Stimulated activated CD4-positive, alpha-beta T cell treated with anti-CD3 and anti-CD28 coated beads, TNF-alpha, amount 100 ng/mL, for 4 hours (primary cell): ENCODE data around the gene DISP2.

Experiments
- DNase-seq, 3 experiments: peaks; one replicate each; pipeline ENCODE4 v3.0.0-alpha.2; 2020; ENCODE audit warnings: low read depth in 3 of 3

DISP2 gene

DNA sequence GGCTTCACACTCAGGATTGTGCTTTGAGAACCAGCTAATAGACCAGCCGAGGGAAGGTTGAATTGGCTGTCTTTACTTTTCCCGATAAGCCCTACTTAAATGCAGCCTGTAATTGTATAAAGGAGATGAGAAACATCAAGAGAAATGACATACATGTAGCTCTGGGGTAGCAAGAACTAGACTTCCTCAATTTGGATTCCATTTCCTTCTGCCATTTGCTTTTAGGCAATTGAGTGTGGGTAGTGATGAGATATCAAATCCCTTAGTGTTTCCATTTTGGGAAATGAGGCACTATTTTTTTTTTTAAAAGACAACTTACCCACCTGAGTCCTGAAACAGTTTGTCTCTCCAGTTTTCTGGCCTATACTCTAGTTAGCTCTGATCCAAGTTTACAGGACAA is 32.3 kb upstream of the DISP2 start:
- no peak for DNase-seq

DNA sequence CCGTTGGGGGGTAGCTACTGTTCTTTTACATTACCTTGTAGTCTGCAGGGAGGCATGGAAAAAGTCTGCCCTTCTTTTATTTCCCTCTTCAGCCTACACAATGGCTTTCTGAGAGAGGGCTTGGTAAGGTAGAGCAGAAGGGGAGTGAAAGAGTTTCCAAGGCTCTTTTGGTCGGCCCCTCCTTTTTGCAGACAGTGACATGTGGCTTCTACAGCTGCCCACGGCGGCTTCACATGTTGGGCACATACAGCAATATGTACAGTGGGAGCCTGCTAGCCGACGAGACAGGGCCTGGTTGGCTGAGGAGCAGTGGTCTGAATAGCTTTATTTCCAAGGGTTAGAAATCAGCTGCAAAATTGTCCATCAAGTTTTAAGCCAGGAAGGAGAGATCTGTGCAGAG is 30.6 kb upstream of the DISP2 start:
- no peak for DNase-seq

DNA sequence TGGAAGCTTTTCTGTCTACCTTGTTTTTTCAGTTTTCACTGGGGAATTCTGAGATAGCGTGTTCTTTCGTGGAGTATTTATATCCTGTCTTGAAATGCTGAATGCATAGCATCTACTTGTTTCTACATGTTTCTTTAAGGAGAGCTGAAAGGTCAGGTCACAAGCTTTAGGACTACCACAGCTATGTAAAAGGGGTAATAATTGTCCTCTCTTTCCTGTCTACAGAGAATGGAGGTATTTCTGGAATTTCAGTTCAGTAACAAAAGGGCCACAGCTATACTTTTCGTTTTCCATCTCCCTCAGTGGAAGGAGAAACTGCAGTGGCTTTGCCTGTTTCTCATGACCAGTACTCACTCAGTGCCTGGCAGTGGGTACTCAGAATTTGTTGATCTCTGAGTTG is 29.8 kb upstream of the DISP2 start:
- DNase-seq: no peak

DNA sequence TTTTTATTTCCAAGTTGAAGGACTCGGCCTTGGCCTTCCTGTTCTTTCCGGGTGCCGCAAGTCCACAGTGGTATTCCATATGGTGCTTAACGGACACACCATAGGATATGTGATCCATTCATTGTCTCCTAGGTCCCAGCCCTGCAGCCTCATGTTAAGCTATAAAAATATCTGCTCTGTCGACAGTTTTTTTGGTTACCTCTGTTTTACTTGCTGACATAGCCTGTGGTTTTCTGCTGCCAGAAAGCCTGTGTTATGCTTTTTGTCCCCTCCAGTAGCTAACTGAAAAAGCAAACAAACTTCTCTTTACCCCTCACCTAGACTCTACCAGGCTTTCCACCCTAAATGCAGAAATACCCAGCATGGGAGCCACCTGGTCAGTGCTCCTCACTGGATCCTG is 29.3 kb upstream of the DISP2 start:
- no peak for DNase-seq

DNA sequence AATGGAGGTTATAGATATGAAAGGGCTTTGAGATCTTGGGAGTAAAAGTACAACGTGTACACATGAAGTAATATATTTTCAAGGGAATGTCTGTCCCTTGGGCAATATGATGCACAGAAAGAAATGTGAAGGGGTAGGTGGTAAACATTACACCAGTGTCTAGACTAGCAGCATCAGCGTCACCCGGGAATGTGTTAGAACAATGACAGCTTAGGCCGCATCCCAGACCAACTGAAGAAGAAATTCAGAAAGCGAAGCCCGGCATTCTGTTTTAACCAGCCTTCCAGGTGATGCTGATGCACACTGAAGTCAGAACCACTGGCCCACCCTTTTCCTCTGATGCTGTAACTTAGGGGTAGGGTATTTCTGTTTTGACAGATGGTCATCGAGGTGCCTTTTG is 28.2 kb upstream of the DISP2 start:
- DNase-seq: no peak

DNA sequence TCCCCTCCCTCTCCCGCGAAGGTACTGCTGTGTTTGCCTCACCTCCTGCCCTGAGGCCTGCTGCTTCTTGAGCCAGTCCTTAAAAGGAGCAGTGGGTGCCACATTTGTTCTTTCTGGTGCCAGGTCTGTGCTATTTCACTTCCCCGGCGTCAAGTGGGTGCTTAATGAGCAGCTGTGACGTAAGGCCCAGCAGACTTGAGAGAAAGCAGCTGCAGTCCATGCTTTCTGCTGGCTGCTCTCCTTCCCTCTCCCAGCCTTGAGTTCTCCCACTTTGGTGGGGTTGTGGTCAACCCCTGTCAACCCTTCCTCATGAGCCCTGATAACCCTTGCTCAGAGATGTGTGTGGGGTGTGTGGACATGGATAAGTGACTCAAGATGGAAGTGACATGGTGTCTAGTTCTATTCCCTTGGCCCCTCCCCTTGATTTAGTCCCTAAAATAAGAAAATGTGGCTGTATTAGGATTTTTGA is 27.6 kb upstream of the DISP2 start:
- DNase-seq: no peak

DNA sequence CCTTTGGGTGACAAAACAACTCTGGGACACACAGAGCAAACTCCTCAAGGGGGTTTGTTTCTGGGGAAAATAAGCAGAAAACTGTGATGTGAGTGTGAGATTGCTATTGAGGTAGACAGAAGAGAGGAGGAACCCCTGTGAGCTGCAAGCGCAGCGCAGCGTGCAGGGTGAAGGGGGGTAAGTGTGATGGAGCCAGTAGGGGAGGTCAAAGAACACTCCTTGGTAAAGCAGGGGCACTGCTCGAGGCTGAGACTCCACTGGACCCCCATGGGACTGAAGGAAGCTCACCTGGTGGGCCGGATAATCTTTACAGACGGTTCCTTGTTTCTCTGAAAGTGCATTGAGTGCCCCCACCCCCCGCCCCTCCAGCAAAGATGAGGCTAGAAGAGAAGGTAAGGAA is 27.0 kb upstream of the DISP2 start:
- DNase-seq: no peak

DNA sequence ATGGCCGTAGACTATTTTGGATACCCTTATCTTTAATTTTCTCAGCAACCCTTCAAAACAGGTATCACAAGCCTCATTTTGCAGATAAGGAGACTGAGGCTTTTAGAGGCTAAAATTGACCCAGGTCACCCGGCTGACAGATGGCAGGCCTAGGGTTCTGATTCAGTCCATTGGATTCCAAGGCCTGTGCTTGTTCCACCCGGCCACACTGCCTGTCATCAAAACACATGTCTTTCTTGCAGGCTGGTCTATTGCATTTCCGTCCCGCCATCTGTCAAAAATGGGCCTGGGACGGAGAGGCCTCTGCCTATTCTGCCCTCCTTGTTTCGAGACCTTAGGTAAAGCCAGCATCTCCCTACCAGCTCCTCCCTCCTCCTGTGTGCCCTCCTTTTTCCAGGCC is 26.4 kb upstream of the DISP2 start:
- DNase-seq: no peak

DNA sequence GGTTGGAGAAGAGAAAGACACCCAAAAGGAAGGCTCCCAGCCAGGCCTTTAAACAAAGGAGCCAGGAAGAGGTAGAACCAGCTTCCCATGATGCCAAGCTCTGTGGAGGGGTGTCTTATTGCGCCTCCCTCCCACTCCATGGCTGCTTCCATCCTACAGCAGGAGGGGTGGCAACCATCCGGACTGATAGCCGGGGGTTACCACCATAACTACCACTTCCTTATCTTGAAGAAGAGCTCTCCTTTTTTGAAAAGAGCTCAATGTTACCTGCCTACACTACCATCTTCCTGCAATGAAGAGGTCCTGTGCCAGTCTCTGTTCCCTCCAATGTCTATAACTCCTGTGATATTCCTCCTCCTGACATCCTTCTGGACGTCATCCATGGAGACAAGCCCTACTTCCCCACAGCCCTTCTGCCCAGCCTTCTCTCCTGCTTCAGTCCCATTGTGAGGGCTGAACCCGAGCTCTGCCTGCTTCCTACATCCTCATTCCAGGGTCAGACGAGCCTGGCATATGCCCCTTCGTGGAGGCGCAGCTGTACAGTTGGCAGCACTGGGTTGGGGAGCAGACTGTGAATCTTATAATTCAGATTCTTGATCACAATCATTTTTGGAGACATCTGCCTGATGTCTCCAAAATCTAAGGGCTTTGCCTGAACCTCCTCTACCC is 25.8 kb upstream of the DISP2 start:
- DNase-seq: no peak

DNA sequence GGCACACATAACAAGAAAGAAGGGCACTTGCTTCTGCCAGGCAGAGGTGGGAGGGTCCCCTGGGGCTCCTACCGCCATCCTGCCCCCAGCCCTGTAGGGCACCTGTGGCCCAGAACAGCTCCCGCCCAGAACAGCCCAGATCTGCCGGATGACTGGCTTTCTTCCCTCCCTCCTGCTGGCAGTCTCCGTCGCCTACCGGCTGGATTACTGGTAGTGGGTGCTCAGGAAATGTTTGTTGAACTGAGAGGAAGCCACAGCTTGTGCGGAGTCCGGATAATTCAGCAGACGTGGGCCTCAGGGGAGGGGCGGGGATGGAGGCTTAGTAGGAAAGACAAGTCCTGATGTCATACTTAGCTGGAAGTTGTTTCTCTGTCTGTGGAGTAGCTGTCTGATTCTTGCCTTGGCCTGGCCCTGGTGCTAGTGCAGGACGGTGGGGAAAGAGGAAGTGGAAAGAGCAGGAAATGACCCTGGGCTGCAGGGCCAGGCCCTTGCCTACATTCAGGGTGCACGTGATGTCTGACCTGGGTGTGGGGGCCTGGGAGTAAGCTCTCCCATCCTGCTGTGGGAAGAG is 24.0 kb upstream of the DISP2 start:
- no peak for DNase-seq

DNA sequence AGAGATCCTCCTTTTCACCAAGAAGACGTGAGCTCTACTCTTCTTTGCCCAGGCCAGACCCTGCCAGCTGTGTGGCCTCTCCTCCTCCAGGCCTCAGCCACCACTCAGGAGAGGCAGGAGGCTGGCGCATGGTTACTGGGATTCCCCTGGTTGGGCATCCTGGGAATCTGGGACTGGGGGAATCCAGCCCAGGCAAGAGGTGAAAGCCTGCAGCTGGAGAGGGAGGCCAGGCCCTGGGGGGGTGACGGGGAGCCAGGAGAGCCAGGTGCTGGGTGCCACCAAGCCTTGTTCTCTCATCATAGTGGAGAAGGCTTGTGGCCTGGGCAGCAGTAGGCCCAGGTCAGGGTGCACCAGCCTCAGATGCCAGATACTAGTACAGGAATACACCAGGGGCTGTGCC is 23.5 kb upstream of the DISP2 start:
- DNase-seq: no peak

DNA sequence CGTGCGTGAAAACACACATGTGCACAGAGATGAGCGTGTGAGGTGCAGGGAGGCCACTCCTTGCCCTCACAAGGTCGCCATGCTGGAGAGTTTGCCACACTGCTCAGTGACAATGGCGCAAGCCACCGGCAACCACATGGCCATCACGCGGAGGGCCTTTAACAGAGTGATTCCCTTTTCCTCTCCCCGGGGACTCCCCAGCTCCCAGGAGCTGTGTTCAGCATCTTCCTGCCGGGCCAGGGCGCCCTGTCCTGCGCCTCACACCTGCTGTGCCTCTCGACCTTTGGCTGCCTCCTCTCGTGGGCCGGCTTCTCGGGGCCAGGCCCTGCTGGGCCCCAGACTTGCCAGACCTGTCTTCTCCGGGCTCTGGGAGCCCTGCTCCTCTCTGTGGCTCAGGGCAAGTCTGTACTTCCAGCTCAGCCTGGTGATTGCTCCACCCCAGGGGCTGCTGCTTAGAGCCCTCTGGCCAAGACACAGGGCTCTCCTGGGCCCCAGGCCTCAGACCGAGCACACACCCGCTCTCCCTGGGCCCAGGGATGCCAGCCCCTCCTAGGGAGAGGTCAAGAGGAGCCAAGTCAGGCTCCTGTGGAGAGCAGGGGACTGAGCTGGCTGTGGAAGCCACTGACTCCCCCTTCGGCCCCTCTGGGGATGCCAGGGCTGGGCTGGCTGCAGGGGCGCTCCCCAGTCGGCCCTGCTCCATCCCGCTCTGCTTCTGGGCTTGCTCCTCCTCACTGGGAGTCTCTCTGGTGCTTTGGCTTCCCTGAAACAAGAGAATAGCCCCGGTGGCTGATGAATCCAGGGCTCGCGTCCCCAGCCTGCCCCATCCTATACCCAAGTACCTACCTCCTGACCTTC is 22.9 kb upstream of the DISP2 start:
- DNase-seq: no peak

DNA sequence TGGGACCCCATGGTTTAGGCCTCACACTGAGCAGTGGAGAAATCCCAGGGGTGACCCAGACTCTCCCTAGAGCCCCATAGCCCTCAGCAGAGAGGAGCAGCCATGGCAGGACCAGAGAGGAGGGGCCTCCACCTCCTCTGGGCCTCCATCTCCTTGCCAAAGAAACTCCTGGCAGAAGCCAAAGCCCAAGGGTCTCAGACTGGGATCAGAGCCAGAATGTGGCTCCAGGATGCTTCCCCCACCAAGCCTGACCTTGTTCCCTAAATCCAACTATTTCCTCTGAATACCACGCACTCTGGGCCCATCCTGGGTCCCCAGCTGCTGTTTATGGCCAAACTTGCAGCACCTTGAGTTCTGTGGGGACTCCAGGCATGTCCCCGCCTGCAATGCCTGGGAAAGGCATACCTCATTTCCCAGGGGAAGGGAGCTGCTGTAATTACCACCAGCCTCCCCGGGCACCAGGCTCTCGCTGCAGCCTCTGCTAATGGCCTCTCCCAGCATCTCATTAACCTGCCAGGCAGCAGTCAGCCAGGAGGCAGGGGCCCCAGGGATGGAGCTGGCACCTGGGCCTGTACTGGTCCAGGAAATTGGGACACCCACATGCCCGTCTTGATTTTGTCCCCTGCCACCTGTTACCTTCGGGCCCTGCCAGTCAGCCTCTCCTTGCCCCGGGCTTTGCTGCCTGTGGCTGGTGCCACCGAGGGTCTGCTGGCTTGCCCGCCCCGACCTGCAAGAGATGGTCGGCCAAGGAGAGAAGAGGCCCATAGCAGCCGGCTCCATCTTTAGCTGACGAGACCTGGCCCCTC is 21.9 kb upstream of the DISP2 start:
- no peak for DNase-seq

DNA sequence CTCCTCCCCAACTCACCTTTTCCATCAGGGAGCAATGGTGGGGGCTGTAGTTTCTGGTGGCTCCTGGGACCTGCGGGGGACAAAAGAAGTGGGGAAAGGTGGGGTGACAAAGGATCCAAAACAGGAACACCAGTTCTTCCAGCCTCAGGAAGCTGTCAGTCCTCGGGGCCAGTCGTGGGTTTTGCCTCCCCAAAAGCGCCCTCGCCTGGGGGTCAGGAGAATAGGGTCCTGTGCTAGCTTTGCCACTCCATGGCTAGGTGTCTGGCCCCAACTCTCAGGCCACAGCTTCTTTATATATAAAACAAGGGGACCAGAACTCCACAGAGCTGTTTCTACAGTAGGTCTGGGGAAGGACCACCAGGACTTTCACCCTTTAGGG is 21.3 kb upstream of the DISP2 start:
- no peak for DNase-seq

DNA sequence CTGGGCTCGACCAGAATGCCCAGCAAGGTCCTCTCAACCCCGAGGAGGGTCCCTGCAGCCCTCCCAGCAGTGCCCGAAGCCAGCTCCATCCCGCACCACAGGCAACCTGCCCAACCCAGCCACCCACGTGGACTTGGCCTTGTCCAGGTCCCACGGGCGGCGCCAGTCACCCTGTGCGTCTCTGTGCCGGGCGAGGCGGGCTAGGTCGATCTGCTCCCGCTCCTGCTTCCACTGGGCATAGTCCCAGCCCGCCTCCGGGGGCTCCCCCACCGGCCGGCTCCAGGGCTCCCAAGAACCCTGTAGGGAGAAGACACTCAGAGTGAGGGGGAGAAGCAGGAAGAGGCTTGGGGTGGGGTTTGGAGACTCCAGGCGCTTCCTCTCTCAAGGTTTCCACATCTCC is 20.4 kb upstream of the DISP2 start:
- DNase-seq: no peak

DNA sequence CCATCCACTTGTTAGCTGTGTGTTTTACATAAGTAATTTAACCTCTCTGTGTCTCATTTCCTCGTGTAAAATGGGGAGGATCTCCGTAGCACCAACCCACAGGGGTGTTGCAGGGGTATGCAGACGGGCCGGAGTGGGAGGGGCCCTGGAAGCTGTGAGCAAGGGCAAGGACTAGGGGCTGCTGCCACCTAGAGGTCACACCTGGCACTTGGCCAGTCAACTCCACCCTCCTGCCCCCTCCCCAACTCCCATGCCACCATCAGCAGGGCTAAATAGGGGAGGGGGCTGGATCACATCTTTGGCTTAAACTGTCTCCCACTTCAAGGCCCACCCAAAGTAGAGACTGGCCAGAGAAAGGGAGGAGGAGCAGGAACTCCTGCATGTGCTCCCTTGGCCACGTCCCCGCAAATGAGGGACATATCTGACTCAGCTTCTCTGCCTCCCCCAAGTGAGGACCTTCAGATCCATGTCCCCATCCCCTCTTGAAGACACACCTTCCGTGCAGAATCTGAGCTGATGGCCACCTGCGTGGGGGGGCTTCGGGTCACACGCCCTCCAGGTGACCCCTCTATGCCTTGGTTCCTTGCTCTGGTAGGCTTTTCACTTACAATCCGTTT is 19.9 kb upstream of the DISP2 start:
- DNase-seq: peak; percentile 61 to 65 (median 64)

DNA sequence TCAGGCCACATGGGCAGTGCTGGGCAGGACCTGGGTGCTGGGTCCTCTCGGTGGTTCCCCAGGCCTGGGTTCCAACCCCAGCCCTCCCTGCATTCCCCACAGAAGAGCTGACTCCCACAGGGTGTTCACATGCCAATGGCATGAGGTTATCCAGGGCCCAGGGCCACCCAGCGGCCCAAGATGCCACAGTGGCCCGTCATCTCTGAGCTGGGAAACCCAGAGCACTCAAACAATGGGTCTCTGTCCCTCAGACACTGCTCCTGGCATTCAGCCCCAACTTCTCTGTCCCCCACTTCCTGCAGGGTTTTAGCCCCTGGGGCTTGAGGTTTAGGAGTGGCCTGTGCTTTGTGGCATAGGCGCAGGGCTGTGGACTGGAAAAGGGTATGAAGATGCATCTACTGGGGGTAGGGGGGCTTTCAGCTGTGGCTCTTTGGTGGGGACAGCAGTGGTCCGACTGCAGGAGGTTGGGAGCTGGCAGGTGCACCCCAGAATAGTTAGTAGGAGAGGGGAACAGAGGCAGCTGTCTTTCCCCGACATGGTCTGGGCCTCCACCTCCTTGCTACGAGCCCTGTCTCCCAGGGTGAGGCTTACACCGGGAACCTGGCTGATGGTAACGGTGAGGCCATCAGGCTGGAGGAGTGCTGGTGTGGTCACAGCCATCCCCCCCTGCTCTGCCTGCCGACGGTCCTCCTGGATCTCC is 18.9 kb upstream of the DISP2 start:
- DNase-seq: no peak

DNA sequence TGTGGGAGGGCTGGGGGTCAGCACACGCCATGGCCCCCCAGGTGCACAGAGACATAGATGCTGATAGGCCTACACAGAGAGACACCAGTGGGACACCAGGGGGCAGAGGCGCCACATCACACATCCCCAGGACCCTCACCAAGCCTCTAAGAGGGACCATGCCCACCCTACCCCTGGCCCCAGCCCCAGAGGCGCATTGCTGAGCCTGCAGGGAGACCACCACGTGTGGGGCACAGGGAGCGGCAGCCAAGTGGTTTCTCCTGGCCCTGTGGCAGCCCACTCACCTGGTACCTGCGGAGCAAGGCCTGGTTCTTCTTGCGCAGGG is 18.4 kb upstream of the DISP2 start:
- DNase-seq: no peak

DNA sequence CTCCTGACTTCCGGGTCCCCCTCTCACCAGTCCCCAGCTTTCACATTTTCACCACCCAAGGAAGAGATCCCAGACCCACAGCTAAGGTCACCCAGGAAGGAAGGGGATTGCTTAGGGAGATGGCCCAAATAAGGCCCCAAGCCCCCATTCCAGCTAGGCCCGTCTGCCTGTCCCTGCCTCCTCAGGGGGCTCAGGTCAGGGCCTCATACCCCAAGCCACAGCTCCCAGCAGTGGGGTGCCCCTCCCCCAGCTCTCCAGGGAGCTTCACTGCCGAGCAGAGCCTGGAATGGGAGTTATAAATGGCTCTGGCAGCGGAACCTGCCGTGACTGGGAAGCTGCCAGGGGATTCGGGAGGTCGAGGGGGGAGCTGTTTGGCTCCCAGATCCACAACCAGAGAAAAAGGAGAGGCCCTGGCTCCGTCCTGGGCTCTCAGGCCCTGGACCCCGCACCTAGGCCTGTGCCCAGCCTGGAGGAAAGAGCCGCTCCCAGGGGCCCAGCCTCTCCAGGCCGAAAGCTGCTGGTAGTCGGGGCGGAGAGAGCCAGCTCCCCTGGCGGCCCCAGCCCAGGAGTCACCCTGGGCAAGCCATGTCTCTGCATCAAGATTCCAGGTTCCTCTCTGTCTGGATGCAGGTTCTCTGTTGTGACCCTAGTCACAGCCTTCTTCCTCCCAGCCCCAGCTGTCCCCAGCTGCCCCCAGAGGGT is 17.8 kb upstream of the DISP2 start:
- no peak for DNase-seq

DNA sequence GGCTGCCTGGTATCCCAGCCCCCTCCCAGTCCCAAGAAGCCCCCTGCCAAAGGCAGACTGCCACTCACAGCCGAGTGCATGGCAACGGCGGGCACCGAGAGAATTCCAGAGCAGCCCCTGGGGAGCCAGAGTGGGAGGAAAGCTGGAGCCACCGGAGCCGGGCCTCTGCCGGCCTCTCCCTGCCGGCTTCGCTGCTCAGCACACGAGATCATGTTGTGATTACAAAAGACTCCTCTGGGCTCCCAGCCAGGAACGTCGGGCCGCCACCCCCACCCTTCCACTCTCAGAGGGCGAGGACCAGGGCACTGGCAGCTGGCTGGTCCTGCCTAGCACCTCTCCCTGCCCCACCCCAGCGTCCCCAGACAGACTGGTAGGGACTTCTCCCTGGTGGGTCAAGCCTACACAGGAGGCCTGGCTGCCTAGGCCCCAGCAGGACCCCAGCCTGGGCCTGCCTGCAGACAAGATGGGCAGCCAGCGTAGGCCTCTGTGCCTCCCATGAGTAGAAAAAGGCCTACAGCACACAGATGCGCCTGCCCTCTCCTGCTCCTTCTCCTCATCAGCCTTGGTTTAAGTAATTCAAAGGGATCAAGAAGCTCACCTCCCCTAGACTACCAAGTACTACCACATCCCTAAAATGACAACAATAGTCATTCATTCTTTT is 17.1 kb upstream of the DISP2 start, which contains the start of gene CCDC9B:
TSS of gene CCDC9B (minus strand) at position 200 of the 661 bp plus-strand sequence. CDS start at position 80, 120 bp downstream.
- DNase-seq: no peak
